Choroid plexus epithelial cell (primary cell): ENCODE results near the gene HSD11B1.

Source experiments
- DNase-seq: peaks from one replicate; pipeline ENCODE4 v3.0.0-alpha.2; 2010; ENCODE audit warnings: low read depth
- H3K4me3 ChIP-seq: 2 replicates; pipeline ENCODE4 v1.5.1; 2011; ENCODE audit warnings: low read depth, mild to moderate bottlenecking, control low read depth, low read length, moderate library complexity
- CTCF ChIP-seq: conservative IDR thresholded peaks from 2 replicates; pipeline ENCODE4 v1.5.1; 2011; ENCODE audit warnings: low read depth, mild to moderate bottlenecking, control low read depth, inconsistent platforms, low read length, moderate library complexity

HSD11B1 gene

GRCh38 chr1:209769171-209769904 lies 64.7 kb downstream of the HSD11B1 start:
- DNase-seq, result peak; percentile 91
- H3K4me3 ChIP-seq, result peak overlapping the region; percentile 5
- no peak for TF ChIP-seq CTCF

- no peak overlapping the region for H3K4me3 ChIP-seq
- TF ChIP-seq CTCF, result peak; percentile 26
- peak; percentile 65 for DNase-seq
Measured at GRCh38 chr1:209769971-209770370, 65.3 kb downstream of the HSD11B1 start.

- TF ChIP-seq CTCF, result no peak
- no peak overlapping the region for H3K4me3 ChIP-seq
- DNase-seq, result no peak
Measured at GRCh38 chr1:209770636-209771415, 66.2 kb downstream of the HSD11B1 start.

DNA sequence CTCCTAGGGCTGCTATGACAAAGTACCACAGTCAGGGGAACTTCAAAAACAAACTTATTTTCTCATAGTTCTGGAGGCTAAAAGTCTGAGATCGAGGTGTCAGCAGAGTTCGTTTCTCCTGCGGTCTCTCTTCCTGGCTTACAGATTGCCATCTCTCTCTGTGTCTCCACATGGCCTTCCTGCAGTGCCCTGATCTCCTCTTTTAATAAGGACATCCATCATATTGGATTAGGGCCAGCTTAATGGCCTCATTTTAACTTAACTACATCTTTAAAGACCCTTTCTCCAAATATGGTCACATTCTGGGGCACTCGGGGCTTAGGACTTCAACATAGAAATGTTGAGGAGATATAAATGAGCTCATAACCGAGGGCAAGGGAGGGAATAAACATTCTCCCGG lies 67.5 kb downstream of the HSD11B1 start:
- no peak overlapping the region for H3K4me3 ChIP-seq
- TF ChIP-seq CTCF, result no peak
- DNase-seq, result no peak

- TF ChIP-seq CTCF, result no peak
- no peak for DNase-seq
- no peak overlapping the region for H3K4me3 ChIP-seq
Measured at GRCh38 chr1:209774592-209774991, 69.9 kb downstream of the HSD11B1 start.

DNA sequence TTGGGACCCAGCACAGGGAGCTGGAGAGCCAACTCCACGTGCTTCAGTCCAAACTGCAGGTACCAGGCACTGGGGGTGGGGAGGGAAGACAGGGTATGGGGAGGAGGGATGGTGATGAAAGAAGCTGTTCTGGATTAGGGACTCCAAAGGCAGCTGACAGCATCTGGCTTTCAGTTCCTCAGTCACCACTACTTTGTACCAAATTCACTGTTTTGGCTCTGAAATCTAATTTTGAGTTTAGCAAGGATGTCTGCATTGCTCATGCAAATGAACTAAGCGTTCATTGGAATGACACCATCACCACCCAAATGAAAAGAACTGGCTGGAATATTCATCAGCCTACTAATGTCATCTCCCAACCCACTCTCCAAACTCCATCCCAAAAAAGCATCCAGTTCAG lies 71.0 kb downstream of the HSD11B1 start:
- H3K4me3 ChIP-seq, result no peak overlapping the region
- DNase-seq, result no peak
- no peak for TF ChIP-seq CTCF

DNA sequence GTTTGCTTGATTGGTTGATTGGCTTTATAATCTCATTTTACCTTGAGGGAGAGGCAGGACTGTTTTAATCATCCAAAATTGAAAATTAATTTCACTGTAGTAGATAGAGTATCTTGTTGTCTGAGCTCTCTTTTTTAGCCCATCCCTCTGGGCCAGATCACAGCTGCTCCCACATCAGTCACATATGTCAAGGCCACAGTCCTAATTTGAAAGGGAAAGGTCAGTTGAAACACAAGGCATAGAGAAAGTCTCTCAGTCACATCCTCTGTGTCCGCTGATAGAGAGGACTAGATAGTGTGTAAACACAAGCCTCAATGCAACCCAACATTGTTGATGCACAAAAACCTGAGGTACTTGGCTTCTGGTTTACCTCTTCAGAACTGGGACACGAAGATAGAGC lies 72.9 kb downstream of the HSD11B1 start:
- DNase-seq, result no peak
- no peak for TF ChIP-seq CTCF
- no peak overlapping the region for H3K4me3 ChIP-seq
